Suprapubic skin (tissue), 3 donors: ENCODE results near the gene ARID1B.

Experiments
- POLR2A ChIP-seq, 2 donors: fragments of 450-650 bp; IDR thresholded peaks; one replicate each; pipeline ENCODE4 v1.6.1; 2017; ENCODE audit warnings: antibody characterized with exemption in 2 of 2, mild to moderate bottlenecking in 2 of 2, moderate library complexity in 2 of 2
- TF ChIP-seq, protein P1 (sequence below), 2 donors: fragments of 200-600 bp in 1 of 2; fragments of 450-650 bp in 1 of 2; sonication (generic) in 1 of 2; IDR thresholded peaks; one replicate each; pipeline ENCODE4 v1.5.1; 2016 to 2019; ENCODE audit warnings: antibody characterized with exemption in 2 of 2, mild to moderate bottlenecking in 1 of 2, moderate library complexity in 1 of 2

- TF ChIP-seq, protein P1, sequence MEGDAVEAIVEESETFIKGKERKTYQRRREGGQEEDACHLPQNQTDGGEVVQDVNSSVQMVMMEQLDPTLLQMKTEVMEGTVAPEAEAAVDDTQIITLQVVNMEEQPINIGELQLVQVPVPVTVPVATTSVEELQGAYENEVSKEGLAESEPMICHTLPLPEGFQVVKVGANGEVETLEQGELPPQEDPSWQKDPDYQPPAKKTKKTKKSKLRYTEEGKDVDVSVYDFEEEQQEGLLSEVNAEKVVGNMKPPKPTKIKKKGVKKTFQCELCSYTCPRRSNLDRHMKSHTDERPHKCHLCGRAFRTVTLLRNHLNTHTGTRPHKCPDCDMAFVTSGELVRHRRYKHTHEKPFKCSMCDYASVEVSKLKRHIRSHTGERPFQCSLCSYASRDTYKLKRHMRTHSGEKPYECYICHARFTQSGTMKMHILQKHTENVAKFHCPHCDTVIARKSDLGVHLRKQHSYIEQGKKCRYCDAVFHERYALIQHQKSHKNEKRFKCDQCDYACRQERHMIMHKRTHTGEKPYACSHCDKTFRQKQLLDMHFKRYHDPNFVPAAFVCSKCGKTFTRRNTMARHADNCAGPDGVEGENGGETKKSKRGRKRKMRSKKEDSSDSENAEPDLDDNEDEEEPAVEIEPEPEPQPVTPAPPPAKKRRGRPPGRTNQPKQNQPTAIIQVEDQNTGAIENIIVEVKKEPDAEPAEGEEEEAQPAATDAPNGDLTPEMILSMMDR (IDR thresholded peaks at IDR 0.05), result no peak
- no peak for TF ChIP-seq POLR2A (IDR thresholded peaks at IDR 0.05)
Observed at GRCh38 chr6:156786652-156787051, 9.5 kb downstream of the ARID1B start.
